ENCODE measurements around the gene TOMM40L.

TOMM40L gene

DNA sequence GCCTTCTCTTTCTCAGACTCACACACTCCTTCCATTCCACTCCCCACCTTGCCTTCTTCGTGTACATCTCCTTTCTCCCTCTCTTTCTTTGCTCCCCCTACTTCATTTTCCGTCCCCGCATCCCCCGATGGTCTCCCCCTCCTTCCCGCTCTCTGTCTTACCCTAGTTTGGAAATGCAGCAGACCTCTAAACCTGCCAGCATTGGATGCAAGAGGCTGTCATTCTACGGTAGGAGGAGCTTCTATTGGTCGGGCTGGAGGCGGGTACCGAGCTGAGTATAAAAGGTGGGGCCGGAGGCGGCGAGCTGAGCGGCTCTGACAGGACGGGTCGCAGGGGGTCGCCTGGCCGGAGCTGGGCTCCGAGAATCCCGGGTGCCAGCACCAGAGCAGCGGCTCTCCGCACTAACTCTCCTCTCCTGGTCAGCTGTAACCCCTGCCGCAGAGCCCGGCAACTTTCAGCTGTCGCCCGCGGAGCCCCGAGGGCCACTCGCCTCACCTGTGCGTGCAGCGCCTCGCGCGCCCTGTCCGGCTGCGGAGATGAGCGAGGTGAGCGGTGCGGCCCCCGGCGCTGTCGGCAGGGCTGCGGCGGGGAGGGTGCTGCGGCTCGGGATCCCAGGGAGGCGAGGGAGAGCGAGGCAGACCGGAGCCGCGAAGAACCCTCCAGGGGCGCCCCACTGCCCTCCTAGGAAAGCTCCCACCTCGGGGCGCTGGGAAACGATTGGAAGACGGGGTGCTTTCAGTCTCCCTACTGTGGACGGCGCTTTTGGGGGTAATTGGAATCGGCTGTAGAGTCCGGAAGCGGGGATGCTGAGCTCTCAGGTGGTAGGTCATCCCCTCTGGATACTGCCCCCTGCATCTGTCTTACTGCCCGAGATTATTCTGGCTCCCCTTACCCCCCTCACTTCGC, 32.8 kb downstream of the TOMM40L start, which contains the start of gene PCP4L1:
Gene PCP4L1 (plus strand): TSS at position 307 of the 906 bp plus-strand sequence. CDS start 230 bp downstream, at position 537.
- no peak for DNase-seq

DNA sequence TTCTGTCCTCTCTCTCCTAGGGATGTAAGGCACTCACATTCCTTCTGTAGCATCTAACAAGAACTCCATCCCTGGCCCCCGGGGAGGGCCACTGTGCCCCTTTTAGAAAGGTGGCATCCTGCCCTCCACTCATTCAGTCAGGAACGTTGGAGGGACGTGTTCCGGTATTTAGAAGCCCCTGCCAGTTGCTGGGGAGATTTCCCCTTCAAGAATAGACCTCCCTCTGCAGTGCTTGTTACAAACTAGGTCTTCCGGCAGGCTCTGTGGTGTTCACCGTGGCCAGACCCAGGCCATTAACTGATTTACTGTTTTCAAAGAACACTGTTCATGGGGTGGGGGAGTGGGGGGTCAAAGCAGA, 33.5 kb downstream of the TOMM40L start:
- no peak for DNase-seq

DNA sequence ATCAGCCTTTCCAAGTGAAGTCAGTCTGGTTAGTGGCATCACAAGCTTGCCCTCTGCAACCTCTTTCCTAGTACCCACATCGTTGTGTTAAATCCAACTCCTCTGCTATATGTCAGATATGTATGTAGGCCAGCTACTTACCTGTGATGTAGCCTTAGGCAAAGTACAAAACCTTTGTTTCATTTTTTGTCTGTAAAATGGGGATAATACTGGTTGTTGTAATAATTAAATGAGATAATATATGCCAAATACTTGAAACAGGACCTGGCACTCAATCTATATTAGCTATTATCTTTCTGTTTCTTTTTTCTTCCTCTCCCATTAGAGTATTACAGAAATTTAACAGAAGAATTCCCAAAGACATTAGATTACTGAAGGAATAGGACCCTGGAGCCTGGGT, 33.9 kb downstream of the TOMM40L start:
- DNase-seq, result no peak

DNA sequence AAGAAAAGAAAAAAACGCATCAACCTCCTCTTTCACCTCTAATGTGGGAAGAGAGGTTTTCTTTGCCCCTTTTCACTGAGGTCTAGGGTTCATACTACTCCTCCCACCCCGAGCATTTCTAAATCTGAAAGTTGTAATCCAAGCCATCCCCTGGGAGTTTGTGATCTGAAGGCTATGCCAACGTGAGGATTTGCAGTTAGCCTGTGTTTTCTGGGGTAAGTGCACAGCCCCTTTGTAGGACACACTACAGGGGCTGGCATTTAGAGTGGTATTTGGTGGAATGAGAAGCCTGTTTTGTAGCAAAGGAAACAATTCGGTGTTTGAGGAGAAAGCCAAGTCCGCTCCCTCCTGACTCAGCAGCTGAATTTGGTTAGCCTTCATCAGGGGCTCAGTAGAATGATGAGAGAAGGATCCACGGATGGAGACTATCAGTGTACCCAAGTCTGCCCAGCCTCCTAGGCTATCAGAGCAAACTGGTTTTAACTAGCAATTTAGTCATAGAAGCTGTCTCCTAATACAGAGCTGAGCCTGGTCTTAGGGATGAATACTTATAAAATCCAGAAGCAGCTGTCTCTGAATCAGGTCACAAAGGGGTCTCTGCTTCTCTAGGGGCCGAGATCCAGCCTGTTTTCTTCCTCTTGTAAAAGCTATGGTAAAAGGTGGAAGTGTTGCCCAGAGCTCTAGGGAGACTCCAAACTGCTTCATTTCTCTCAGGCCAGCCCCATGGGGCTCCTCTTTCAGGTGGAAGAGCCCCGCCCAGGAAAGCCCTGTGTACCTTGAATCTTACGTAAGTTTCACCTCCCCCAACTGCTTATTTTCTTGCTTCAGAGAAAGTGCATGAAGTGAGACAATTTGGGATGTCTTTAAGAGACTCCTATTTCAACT, 34.8 kb downstream of the TOMM40L start:
- no peak for DNase-seq

DNA sequence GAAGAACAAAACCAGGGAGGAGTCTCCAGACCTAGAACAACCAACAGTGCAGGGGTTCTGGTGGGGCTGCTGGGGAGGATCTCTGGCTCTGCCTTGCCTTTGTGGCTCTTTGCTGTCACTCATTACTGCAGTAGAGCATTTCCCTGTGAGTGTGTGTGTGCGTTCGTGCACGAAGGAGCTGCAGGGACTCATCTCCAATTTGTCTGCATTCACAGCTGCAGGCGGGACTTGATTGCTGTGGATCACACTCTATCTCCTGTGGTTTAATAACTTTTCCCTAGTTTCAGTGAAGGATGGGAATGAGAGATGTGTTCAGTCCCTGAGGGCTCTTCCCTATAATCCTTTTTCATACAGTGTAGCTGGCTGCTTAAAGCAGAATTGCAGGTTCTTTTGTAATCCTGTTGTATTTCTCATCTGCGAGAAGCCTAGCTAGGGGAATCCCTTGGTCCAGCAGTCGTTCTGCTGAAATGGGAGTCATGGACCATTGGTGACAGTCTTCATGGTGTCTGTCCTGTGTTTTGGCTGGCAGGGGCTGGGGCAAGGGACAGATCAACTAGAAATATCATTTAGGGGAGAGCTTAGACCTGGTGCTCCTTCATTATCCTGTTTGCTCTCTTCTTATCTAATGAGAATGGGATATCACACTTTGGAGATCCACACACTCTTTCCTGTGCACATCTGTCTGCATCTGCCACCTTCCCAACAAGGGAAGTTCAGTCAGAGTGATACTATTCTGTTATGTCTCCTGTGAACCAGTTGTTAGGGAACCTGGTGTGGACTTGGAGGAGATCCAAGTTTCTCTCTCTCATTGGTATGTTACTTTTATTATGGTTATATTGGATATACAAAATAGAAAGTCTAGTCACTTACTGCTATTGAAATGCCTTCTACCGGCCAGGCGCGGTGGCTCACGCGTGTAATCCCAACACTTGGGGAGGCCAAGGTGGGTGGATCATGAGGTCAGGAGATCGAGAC, 35.7 kb downstream of the TOMM40L start:
- peak; percentile 1 for DNase-seq

DNA sequence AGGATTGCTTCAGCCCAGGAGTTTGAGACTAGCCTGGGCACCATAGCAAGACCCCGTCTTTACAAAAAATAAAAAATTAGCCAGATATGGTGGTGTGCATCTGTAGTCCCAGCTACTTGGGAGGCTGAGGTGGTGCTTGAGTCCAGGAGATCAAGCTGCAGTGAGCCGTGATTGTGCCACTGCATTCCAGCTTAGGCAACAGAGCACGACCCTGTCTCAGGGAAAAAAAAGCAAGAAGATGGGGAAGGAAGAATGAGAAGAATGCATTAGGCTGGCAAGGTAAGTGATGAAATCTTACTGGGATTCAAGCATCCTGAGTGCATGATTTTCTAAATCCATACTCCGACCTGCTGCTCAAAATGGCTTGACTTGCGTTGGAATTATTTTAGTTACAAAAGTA, 39.4 kb downstream of the TOMM40L start:
- no peak for DNase-seq

DNA sequence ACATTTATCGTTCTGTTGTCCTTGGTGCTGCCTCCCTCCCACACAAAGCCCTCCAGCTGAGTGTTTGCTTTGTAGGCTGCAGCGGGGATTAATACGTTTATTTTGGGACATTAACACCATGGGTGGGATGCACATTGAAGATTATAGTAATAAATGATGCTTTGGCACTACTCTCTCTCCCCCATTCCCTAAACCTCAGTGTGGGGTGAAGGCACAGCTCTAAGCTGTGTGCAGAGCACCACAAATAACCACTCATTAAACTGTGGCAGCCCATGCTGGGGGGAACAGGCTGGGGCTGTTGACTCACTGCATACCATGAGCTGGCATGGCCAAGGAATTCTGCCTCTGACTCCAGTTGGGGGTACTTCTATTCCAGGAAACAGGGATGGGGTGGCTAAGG, 40.3 kb downstream of the TOMM40L start:
- peak; percentile 46 for DNase-seq

DNA sequence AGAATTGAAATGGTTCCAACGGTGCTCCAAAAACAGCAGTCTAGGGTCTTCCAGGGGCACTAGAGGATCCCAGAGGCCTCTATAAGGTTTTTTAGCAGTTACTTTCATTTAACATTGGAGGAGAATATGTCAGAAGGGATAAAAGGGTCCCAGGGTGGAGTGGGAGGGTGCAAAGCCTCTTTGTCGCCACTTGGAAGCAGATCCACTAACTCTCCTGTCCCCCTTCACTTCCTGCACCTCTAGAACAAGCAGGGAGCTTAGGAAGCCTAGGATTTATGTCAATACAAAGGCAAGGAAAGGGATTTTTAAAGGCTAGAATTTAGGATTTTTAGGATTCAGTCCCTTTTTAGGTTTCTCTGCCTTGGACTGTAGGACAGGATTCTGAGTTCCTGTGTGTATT, 41.0 kb downstream of the TOMM40L start:
- no peak for DNase-seq

DNA sequence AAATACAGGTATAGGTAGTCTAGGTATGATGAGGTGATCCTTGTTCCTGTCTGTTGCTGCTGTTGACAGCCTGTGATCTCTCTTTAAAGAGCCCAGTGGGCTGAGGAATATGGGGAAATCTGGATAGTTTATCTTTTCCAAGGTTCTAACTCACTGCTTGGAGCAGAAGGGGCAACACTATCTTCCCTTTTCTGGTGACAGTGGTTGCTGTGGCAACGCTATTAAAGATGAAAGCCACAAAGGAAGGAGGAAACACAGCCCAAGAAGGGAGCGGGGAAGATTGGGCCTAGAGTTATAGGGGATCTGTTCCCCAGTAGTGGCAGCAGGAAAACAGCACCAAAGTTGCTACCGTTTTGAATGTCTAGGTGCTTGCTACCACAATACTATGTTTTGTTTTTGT, 41.5 kb downstream of the TOMM40L start:
- no peak for DNase-seq

DNA sequence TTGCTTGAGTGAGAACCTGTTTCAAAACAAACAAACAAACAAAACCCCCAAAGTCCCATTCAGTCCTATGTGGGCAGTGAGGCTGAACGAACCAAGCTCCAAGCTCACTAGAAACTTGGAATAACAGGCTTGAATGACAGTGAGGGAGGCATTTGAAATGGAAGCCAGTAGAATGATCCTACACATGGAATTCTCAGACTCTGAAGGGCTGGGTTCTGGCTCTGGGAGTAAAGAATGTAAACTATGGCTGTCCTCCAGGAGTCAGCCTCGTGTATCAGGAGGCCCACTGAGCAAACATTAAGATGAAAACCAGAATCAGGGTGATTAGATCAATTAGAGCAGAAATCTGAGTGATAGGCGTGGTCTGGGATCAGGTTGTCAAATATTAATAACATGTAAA, 47.5 kb downstream of the TOMM40L start:
- DNase-seq, result no peak

DNA sequence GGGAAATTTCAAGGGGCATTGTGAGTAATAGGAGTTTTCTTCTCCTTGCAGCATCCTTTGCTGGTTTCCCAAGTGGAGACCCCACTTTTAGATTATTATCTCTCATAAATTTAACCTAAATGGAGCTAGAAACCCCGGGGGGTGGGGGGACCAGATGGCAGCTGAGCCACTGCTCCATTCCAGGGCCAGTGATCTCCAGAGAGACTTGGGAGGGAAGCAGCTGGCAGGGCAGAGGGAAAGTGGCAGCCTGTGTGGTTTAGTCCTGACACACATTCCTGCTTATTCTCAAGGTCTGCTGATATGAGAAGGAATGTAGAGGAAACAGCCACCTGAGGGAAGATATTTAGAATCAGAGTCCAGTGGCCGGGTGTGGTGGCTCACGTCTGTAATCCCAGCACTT, 49.0 kb downstream of the TOMM40L start:
- DNase-seq, result no peak

Measured in COR-L47 (cell line).